PFSK-1 (cell line): ENCODE data around the gene PSAP.

Experiments used
- FOXP2 ChIP-seq: optimal IDR thresholded peaks from 2 replicates; pipeline ENCODE3; 2011; ENCODE audit warnings: borderline replicate concordance, control low read depth, inconsistent platforms; ENCODE audit not compliant: insufficient read depth; ENCODE audit errors: extremely low read length, extremely low read depth
- POLR2AphosphoS5 ChIP-seq: IDR thresholded peaks from 2 replicates; pipeline ENCODE4 v1.6.1; 2012; ENCODE audit warnings: low read depth, mild to moderate bottlenecking, control low read depth, low read length, moderate library complexity
- SIN3A ChIP-seq: IDR thresholded peaks from 2 replicates; pipeline ENCODE4 v1.6.1; 2012; ENCODE audit warnings: mild to moderate bottlenecking, low read length, moderate library complexity, borderline replicate concordance; ENCODE audit not compliant: insufficient read depth
- TAF1 ChIP-seq: IDR thresholded peaks from 2 replicates; pipeline ENCODE4 v1.6.1; 2012; ENCODE audit warnings: low read length, control low read depth, borderline replicate concordance; ENCODE audit not compliant: insufficient read depth
- TF ChIP-seq, protein P1 (sequence below), 2 experiments: IDR thresholded peaks; 2 replicates each; pipeline versions ENCODE4 v1.6.1 to v1.8.0; 2011 to 2012; ENCODE audit warnings: low read depth in 2 of 2, low read length in 2 of 2, control low read depth in 1 of 2, inconsistent platforms in 1 of 2, mild to moderate bottlenecking in 1 of 2, moderate library complexity in 1 of 2; ENCODE audit not compliant: insufficient read depth in 1 of 2

DNA sequence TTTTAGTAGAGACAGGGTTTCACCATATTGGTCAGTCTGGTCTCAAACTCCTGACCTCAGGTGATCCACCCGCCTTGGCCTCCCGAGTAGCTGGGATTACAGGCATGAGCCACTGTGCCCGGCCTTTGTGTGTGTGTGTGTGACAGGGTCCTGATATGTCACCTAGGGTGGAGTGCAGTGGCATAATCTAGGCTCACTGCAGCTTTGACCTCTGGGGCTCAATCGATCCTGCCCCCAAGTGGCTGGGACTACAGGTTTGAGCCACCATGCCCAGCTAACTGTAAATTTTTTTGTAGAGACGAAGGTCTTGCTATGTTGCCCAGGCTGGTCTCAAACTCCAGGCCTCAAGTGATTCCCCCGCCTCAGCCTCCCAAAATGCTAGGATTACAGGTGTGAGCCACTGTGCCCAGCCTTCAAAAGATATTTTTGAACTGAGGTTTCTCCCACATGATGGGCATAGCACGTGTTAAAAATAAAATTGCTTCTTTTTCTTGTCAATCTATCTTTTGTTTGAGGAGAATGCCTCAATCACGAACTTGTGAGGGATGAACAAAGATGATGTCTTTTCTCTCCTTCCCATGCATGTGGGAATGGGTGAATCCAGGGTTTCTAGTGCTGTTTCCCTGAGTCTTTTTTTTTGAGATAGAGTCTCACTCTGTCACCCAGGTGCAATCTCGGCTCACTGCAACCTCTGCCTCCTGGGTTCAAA is 30.8 kb upstream of the PSAP start:
- TF ChIP-seq TAF1 = no peak
- TF ChIP-seq POLR2AphosphoS5 = no peak
- TF ChIP-seq, protein P1, sequence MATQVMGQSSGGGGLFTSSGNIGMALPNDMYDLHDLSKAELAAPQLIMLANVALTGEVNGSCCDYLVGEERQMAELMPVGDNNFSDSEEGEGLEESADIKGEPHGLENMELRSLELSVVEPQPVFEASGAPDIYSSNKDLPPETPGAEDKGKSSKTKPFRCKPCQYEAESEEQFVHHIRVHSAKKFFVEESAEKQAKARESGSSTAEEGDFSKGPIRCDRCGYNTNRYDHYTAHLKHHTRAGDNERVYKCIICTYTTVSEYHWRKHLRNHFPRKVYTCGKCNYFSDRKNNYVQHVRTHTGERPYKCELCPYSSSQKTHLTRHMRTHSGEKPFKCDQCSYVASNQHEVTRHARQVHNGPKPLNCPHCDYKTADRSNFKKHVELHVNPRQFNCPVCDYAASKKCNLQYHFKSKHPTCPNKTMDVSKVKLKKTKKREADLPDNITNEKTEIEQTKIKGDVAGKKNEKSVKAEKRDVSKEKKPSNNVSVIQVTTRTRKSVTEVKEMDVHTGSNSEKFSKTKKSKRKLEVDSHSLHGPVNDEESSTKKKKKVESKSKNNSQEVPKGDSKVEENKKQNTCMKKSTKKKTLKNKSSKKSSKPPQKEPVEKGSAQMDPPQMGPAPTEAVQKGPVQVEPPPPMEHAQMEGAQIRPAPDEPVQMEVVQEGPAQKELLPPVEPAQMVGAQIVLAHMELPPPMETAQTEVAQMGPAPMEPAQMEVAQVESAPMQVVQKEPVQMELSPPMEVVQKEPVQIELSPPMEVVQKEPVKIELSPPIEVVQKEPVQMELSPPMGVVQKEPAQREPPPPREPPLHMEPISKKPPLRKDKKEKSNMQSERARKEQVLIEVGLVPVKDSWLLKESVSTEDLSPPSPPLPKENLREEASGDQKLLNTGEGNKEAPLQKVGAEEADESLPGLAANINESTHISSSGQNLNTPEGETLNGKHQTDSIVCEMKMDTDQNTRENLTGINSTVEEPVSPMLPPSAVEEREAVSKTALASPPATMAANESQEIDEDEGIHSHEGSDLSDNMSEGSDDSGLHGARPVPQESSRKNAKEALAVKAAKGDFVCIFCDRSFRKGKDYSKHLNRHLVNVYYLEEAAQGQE (IDR thresholded peaks at IDR 0.05; ENCODE audit: insufficient read depth in 1 of 2, low read depth in 2 of 2, low read length in 2 of 2) = no peak
- TF ChIP-seq SIN3A = no peak
- no peak for TF ChIP-seq FOXP2
